ENCODE data around the gene OCA2.

- TF ChIP-seq CTCF (conservative IDR thresholded peaks at IDR 0.05; ENCODE audit: low read length), result no peak
- TF ChIP-seq EZH2phosphoT487 (IDR thresholded peaks at IDR 0.05; ENCODE audit: borderline replicate concordance), result no peak
Measured at GRCh38 chr15:27871902-27872260, 227.2 kb downstream of the OCA2 start.

Measured in Loucy (cell line).